GM19239 (cell line): ENCODE measurements around the gene SSTR3.
"Not testable (repeated sequence)": the region's sequence is repeated elsewhere in the genome, so short reads cannot be mapped to it uniquely, and the experiment has no call there.

ENCODE experiments used
- DNase-seq: peaks from one replicate; pipeline ENCODE4 v3.0.0; 2011; ENCODE audit warnings: low spot score; ENCODE audit not compliant: insufficient read length
- FAIRE-seq: peaks from 2 replicates; lab custom pipeline; 2011; peaks lifted over from hg19 to GRCh38; lab: Jason Lieb, UNC

SSTR3 gene

DNA sequence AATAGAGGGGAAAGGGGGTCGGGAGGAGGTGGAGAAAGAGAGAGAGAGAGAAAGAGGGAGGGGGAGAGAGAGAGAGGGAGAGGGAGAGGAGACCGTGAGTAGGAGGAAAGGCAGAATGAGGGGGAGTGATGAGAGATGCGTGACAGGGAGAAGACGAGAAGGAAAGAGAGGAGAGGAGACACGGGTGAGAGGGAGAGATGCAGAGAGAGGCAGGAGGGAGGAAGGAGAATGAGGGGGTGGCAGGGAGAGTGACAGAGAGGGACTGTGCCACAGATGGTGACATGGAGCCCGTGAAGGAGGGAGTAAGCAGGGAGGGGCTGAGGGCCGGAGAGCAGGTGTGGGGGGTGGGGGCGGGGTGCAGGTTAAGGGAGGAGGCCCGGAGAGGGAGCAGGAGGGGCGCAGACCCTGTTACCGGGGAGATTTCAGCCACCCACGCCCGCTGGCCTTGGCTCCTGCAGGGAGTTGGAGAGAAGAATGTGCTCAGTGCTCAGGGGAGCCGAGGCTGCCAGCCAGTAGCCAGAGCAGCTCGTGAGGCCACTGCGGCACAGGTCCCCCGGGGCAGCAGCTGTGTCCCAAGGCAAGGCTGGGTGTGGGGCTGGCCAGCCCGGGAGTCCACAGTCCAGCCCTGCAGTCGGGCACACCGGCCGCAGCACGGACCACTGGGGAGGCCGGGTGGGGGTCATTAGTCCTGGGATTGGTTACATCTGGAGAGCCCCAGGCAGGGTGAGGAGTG, at the start of gene SSTR3:
TSS of gene SSTR3 (minus strand) at position 304 of the 733 bp plus-strand sequence. CDS start 4,674 bp downstream, outside the sequence.
- no peak for DNase-seq

DNA sequence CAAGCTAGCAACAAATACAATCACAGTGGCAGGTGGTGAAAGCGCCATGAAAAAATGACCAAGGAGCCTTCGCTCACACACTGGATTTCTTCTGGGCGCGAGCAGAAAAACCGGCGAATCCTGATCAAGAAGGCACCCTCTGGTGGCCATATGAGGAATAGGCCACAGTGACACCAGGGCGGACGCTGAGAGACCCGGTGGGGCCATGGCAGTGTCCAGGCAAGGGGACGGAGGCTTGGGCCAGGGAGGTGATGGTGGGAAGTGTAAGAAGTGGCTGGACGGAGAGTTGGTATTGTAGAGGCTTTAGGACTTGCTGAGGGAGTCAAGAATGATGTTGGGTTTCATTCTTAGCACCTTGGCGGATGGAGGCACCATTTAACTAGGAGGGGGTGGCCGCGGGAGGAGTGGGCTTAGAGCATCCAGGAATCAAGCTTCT, 48.6 kb upstream of the SSTR3 start:
- DNase-seq (no peak), FAIRE-seq (peak; percentile 98)

More for the DNA sequence above, at the start of gene SSTR3:
- no peak for FAIRE-seq

DNA sequence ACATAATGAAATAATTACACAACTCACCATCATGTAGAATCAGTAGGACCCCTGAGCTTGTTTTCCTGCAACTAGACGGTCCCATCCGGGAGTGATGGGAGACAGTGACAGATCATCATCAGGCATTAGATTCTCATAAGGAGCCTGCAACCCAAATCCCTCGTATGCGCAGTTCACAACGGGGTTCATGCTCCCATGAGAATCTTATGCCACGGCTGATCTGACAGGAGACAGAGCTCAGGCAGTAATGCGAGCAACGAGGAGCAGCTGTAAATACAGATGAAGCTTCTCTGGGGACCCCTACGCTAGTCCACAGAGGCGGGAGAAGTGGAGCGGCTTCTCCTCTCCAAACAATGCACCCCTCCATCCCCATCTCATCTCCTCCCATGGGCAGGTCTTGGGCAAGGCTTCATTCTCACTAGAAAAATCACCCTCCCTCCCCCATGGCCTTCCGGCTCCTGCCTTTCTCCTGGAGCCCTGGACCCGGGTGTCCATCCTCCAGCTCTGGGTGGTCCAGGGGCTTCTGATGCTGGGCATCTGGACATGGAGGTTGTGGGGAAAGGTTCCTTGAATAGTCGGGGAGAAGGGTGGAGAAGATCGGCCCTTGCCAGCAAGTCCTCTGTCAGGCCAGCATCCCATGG, 48.0 kb upstream of the SSTR3 start:
- FAIRE-seq = no peak
- no peak for DNase-seq

DNA sequence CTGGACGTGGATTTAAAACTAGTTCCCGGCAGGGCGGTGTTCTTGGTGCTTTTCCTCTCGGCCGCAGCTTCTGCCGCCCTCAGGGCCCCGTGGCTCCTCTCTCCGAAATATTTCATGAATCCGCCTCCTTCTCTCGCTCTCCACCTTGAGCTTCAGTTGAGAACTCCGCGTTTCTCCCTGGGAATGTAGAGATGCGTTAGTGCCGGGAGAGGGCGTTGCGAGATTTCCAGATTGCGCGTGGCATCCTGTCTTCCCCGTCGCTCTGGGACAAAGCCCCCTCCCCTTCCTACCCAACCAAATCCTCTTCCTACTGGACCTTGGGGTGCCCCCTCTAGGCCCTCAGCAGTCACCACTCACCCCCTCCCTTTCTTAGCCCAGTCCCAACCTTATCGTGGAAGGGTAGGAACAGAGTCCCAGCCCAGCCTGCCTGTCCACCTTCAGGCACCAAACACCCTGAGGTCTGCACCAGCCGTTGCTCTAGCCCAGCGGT, 47.3 kb upstream of the SSTR3 start:
- FAIRE-seq (peak; percentile 88), DNase-seq (no peak)

DNA sequence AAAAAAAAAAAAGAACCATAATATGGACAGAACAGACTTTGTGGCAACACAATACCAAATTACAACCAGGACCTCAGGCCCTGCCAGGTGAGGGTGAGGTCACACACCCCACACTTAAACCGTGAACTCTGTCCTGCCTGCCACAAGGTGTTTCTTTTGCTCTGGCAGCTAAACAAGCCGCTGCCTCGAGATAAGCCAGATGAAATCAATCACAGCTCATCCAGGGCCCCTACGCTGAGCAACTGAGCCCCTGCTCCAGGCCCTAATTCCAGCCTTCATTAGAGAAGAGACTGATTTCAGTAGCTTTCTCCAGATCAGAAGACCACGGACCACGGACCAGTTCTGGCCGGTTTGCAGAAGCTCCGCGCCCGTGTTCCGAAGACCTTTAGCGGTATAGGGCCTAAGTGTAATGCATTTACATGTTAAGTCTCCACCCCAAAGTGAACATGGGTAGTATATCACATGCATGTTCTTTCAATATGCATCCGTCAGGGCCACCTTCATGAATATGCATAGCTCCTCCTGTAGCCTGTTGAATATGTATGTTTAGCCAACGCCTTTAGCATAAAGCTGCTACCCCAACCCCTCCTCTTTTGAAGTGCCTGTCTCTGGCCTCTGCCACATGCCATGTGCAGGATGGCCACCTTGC, 46.6 kb upstream of the SSTR3 start:
- DNase-seq = no peak

DNA sequence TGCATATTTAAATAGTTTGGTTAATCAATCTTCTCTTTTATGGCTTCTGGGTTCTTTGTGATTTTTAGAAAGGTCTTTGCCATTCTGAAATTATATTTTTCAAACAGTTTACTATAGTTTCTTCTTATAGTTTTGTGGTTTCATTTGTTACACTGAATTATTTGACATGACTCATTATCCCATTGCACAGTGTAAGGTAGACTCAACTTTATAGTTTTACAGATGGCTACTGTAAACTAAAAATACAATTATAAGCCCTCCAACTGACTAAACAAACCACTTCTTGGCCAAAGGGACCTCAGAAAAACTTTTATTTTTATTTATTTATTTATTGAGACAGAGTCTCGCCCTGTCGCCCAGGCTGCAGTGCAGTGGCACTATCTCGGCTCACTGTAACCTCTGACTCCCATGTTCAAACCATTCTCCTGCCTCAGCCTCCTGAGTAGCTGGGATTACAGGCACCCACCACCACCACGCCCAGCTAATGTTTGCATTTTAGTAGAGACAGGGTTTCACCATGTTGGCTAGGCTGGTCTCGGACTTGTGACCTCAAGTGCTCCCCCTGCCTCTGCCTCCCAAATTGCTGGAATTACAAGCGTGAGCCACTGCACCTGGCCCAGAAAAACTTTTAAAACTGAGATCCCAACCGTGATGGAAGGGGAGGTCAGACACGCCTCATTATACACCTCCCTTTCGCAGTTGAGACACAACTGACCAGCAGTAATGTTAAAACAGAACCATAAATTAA, 45.9 kb upstream of the SSTR3 start:
- FAIRE-seq = peak; percentile 8
- DNase-seq = no peak

More for the DNA sequence above, 46.6 kb upstream of the SSTR3 start:
- no peak for FAIRE-seq

DNA sequence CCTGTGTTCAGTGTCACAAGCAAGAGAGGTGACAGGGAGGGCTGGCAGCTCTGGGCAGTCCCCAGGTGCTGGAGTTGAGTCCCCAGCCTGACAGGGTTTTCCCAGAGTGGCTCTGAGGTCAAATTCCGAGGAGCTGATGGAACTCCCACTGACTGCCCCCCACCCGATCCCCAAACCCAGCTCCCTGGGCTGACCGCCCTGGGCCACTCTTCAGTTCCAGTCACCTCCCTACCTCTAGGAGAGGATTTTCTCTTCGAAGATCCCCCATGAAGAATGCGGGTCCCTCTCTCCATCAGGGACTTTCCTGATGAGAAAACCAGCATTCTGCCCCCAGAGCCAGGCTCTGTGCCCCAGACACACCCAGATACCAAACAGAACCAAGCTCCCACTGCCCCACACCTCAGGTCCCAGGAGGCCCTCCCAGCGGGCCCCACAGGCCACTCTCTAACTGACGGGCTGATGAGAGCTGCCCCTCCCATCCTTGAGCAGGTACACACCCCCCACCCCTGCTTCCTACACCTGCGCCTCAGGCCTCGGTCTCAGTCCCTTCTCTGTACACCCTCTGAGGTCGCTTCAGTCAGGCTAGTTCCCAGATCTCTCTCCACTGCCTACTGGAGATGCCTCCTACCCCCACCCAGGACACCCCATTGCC, 43.9 kb upstream of the SSTR3 start:
- peak; percentile 79 for FAIRE-seq
- no peak for DNase-seq

DNA sequence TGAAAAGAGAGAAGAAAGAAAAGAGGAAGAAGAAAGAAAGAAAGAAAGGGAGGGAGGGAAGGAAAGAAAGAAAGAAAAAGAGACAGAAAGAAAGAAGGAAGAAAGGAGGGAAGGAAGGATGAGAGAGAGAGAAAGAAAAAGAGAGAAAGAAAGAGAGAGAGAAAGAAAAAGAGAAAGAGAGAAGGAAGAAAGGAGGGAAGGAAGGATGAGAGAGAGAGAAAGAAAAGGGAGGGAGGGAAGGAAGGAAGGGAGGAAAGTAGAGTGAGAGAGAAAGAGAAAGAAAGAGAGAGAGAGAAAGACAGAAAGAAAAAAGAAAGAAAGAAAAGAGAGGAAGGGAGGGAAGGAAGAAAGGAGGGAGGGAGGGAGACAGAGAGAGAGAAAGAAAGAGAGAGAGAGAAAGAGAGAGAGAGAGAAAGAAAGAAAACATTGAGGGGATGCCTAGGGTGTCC, 43.3 kb upstream of the SSTR3 start:
- FAIRE-seq (peak; percentile 42), DNase-seq (no peak)

DNA sequence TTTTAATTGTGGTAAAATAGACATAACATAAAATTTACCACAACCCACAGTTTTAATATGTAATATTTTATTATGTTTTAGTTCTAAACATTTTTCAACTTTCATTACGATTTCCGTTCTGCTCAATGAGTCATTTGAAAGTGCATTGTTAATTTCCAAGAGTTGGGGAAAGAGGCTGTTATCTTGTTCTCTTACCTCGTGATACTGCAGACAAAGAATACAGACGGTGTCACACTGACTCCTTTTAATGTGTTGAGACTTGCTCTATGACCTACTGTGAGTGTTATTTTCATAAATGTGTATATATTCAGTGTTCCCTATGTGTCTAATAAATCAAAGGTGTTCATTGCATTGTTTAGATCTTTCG, 42.6 kb upstream of the SSTR3 start:
- DNase-seq (no peak), FAIRE-seq (no peak)

DNA sequence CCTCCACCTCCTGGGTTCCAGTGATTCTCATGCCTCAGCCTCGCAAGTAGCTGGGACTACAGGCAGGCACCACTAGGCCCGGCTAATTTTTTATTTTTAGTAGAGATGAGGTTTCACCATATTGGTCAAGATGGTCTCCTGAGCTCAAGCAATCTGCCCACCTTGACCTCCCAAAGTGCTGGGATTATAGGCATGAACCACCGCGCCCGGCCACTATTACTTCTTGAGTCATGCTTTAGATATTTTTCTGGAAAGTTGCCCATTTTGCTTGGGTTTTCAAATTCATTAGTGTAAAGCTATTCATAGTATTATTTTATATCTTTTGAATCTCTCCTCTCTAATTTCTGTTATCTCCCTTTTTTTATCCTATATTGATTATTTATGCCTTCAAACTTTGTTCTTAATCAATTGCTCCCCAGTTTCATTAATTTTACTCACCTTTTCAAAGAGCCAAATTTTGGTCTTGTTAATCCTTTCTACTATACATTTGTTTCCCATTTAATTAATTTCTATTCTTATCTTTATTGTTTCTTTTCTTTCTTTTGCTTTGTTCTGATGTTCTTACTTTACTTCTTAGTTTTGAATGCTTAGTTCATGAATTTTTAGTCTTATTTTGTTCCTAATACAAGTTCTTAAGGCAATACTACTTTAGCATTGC, 42.1 kb upstream of the SSTR3 start:
- no peak for DNase-seq
- FAIRE-seq = no peak

DNA sequence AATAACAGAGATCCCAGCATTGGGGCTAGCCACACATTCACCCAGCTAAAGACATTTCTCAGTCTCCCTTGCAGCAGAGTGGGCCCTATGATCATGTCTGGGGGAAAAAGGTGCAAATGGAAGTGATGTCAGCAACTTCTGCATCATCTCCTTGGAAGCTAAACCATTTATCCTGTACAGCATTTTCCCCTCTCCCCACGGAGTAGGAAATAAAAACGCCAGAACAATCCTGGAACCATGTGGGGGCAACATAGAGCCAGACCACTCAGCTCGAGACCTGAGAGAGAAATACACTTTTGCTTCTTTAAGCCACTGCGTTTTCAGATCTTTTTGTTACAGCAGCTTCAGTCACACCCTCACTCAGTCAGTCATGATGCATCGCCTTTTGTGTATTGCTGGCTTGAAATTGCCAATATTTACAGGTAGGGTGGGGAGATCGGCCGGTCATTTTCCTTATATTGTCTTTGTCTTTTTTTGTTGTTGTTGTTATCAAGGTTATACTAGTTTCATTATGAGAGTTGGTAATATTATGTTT, 40.9 kb upstream of the SSTR3 start:
- DNase-seq = no peak
- peak; percentile 72 for FAIRE-seq

DNA sequence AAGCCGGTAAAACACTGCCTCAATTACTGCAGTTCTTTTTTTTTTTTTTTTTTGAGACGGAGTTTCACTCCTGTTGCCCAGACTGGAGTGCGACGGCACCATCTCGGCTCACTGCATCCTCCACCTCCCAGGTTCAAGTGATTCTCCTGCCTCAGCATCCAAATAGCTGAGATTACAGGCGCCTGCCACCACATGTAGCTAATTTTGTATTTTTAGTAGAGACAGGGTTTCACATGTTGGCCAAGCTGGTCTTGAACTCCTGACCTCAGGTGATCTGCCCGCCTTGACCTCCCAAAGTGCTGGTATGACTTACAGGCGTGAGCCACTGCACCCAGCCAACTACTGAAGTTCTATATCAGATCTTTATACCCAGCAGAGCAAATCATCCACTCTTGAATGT, 39.6 kb upstream of the SSTR3 start:
- DNase-seq, FAIRE-seq: not testable (repeated sequence)

DNA sequence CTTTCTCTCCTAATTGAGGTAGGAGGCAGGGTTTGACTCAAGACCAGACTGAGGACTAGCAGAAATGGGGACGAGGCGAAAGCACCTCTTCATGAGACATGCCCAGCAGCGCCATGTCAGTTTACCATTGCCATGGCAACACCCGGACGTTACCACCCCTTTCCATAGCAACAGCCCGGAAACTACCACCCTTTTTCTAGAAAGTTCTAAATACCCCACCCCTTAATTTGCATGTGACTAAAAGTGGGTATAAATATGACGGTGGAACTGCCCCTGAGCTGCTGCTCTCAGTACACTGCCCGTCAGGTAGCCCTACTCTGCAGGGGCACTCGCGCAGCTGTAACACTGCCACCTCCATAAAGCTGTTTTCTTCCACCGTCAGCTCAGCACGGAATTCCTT, 37.7 kb upstream of the SSTR3 start:
- FAIRE-seq (no peak), DNase-seq (no peak)

DNA sequence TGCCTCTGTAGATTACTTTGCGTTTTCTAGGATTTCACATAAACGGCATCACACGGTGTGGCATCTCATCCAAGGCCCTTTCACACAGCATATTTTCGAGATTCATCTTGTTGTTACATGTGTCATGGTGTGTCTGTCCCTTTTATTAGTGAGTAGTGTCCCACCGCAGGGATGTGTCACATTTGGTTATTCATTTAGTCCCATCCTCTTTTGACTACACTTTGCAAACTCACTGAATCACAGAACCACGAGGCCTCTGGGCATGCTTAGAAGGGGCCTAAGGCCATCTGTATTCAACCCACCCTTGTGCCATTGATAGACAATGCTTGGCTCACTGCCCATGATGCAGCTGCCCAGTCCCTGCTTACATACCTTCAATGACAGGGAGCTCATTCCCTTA, 36.0 kb upstream of the SSTR3 start:
- DNase-seq (no peak), FAIRE-seq (peak; percentile 66)

DNA sequence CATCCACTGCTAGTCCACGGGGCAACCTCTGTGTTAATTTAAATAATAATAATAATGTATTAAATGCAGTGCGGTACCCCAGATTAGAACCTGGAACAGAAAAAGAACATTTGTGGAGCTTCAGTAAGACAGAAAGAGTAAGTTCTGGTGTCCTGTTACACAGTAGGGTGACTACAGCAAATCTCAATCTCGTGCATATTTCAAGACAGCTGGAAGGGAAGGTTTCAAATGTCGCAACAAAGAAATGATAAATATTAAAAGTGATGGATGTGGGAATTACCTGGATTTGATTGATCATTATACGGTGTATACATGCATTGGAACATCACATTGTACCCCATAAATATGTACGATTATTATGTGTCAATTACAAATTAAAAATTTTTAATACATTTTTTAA, 33.5 kb upstream of the SSTR3 start:
- DNase-seq (no peak), FAIRE-seq (no peak)

DNA sequence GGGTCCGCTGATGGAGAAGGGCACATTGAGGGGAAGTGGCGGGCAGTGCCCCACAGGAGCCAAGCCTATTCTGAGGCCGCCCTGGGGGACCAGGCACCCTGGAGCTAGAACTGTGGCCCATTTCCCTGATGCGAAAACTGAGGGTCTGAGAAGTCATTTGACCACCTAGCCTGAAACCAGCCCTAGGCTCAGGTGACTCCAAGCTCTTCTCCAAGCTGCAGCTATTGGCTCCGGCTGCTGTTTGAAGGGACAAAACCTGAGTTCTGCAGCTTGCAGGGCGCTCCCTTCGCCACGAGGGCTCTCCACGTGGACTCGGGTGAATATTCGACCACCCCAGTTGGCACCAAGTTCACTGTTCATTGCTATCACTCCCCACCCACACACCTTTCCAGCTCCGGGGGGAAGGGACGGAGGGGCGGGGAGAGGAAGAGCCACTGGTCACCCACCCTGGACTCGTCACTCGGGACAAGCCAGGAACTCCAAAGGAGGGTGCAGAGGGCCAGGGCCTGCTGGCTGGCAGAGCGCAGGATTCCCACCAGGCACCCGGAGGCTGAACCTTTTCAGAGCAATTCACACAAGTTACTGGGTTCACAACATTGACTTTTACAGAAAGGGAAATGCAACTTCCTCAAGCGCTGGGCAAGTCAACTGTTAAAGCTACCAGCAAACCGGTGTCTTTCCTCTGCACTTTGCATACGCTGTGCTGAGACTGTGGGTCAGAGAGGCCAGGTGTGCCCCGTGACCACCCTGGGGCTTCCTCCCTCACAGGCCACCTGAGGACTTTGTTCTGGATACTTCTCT, 32.8 kb upstream of the SSTR3 start:
- no peak for DNase-seq
- FAIRE-seq = peak; percentile 97

DNA sequence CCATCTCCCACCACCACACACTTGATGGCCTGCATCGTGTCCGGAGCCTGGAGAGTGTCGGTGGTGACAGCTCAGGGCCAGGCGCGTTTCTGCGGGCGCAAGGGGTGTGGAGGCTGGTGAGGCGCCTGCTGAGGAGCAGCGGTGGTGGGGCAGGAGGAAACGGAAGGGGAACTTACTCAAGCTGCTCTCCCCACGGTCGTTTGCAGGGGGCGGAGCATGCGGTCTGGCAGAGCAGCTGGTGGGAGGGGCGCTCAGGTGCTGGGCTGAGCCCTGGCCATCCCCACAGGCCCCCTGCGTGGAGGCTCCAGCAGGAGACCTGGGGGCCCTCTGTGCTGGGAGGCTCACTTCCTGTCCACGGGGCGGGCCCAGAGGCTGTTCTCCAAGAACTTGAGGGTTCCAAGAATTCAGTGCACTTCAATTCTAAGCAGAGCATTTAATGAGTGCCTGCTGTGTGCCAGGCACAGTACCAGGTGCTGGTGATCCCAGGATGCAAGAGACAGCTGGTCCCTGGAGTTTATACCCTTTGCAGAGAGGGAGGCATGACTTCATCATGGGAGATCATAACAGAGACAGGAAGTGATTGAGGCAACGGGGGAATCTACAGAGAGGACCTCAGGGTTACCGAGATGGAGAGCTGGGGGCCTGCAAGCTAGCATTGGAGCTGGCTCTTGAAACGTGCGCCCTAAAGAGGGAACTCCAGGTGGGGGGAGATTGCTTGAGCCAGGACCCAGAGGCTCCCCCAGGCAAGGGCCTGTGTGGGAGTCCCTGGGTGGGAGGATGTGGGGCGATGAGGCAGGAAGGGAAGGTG, 32.0 kb upstream of the SSTR3 start, which contains the start of gene RAC2:
TSS of gene RAC2 (minus strand) at position 156 of the 808 bp plus-strand sequence. CDS start at position 35, 121 bp downstream.
- no peak for DNase-seq
- peak; percentile 98 for FAIRE-seq
